ENCODE data around the gene SERPINA1.

DNA sequence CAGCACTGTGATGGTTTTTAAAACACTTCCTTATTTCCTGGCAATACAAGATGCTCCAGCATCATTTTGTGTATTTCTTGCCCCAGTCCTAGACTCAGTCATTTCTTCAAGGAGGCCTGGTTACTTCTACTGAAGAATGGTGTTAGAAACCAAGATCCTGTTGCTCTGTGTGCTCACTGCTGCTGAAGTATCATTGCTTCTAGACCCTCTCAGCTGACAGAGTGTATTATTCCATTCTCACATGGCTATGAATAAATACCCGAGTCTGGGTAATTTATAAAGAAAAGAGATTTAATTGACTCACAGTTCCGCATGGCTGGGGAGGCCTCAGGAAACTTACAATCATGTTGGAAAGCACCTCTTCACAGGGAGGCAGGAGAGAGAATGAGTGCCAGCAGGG is 50.4 kb downstream of the SERPINA1 start:
- TF ChIP-seq ZNF274 (IDR thresholded peaks at IDR 0.05; ENCODE audit: low read depth, low read length) (no peak), POLR2A (IDR thresholded peaks at IDR 0.05; ENCODE audit: borderline replicate concordance, extremely low read depth, insufficient read depth, insufficient read length) (no peak), EZH2phosphoT487 (IDR thresholded peaks at IDR 0.05; ENCODE audit: borderline replicate concordance) (no peak), ZFX (IDR thresholded peaks at IDR 0.05) (no peak)
- TF ChIP-seq, protein P1, sequence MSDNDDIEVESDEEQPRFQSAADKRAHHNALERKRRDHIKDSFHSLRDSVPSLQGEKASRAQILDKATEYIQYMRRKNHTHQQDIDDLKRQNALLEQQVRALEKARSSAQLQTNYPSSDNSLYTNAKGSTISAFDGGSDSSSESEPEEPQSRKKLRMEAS (IDR thresholded peaks at IDR 0.05), result no peak
- TF ChIP-seq, protein P2, sequence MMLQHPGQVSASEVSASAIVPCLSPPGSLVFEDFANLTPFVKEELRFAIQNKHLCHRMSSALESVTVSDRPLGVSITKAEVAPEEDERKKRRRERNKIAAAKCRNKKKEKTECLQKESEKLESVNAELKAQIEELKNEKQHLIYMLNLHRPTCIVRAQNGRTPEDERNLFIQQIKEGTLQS (IDR thresholded peaks at IDR 0.05), result no peak
- TF ChIP-seq, protein P3, sequence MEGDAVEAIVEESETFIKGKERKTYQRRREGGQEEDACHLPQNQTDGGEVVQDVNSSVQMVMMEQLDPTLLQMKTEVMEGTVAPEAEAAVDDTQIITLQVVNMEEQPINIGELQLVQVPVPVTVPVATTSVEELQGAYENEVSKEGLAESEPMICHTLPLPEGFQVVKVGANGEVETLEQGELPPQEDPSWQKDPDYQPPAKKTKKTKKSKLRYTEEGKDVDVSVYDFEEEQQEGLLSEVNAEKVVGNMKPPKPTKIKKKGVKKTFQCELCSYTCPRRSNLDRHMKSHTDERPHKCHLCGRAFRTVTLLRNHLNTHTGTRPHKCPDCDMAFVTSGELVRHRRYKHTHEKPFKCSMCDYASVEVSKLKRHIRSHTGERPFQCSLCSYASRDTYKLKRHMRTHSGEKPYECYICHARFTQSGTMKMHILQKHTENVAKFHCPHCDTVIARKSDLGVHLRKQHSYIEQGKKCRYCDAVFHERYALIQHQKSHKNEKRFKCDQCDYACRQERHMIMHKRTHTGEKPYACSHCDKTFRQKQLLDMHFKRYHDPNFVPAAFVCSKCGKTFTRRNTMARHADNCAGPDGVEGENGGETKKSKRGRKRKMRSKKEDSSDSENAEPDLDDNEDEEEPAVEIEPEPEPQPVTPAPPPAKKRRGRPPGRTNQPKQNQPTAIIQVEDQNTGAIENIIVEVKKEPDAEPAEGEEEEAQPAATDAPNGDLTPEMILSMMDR (IDR thresholded peaks at IDR 0.05 in 2 of 3, conservative IDR thresholded peaks at IDR 0.05 in 1 of 3; ENCODE audit: borderline replicate concordance in 1 of 3, insufficient read depth in 1 of 3, low read depth in 2 of 3, low read length in 2 of 3), result no peak

Data from HCT116 (cell line).